Activated effector memory CD4-positive, alpha-beta T cell treated with Interleukin-2 at 50 U/mL for 16 hours (primary cell): ENCODE data around the gene ATF6B.
"Not testable (repeated sequence)": the region's sequence is repeated elsewhere in the genome, so short reads cannot be mapped to it uniquely, and the experiment has no call there.

ENCODE experiments used
- DNase-seq: peaks from one replicate; pipeline ENCODE4 v3.0.0-alpha.2; 2020

Gene ATF6B

GRCh38 chr6:32102255-32102654, 25.8 kb downstream of the ATF6B start:
- DNase-seq: no peak

DNA sequence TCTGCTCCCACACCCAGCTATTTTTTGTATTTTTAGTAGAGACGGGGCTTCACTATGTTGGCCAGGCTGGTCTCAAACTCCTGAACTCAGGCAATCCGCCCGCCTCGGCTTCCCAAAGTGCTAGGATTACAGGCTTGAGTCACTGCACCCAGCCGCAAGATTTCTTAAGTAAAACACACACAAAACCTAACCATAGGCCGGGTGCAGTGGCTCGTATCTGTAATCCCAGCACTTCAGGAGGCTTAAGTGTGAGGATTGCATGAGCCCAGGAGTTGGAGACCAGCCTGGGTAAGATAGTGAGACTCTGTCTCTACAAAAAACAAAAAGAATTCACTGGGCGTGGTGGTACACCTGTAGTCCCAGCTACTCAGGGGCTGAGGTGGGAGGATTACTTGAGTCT, 27.8 kb downstream of the ATF6B start:
- not testable (repeated sequence) for DNase-seq

DNA sequence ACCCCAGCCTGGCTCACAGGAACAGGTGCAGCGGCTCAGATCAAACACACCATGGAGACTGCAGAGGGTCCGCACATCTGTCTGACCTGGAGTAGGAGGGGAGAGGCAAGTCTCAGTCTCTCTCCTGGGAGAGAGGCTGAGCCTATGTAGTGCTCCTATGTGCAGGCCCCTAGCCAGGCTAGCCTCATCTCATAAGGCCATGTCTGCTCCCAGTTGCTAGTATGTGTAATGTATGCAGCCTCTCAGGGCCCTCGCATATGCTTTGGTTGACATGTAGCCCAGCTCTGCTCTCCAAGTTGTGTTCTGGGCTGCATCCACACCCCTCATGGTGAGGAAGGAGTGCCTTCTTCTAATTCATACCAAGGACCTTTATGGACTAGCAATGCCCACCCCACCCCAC, 30.7 kb downstream of the ATF6B start:
- DNase-seq: no peak

DNA sequence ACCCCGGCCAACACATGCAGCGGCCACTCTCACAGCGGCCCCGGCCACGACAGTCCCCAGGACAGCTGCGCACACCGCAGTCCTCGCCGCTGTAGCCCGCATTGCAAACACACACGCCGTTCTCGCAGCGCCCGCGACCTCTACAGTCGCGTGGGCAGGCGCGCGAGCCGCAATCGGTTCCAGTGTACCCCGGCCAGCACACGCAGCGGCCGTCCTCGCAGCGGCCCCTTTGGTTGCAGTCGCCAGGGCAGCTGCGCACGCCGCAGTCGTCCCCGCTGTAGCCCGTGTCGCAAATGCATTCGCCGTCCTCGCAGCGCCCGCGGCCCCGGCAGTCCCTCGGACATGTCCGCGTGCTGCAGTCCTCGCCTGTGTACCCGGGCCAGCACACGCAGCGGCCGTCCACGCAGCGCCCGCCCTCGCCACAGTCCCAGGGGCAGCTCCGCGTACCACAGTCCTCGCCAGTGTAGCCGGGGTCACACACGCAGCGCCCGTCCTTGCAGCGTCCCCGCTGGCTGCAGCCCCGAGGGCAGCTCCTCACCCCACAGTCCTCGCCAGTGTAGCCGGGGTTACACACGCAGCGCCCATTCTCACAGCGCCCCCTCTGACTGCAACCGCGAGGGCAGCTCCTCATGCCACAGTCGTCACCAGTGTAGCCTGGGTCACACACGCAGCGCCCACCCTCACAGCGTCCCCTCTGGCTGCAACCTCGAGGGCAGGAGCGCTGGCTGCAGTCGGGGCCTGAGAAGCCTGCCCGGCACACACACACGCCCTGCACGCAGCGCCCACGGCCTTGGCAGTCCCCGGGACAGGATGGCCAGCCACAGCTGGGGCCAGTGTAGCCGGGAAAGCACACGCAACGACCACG, 31.4 kb downstream of the ATF6B start:
- no peak for DNase-seq

DNA sequence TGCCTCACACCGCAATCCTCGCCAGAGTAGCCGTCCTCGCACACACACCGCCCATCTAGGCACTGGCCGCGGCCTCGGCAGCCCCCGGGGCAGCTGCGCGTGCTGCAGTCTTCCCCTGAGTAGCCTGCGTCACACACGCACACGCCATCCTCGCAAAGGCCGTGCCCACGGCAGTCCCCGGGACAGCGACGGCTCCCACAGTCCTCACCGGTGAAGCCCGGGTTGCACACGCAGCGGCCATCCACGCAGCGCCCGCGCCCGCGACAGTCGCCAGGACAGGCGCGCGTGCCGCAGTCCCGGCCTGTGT, 32.0 kb downstream of the ATF6B start:
- no peak for DNase-seq

GRCh38 chr6:32095338-32096086, 32.5 kb downstream of the ATF6B start:
- no peak for DNase-seq

DNA sequence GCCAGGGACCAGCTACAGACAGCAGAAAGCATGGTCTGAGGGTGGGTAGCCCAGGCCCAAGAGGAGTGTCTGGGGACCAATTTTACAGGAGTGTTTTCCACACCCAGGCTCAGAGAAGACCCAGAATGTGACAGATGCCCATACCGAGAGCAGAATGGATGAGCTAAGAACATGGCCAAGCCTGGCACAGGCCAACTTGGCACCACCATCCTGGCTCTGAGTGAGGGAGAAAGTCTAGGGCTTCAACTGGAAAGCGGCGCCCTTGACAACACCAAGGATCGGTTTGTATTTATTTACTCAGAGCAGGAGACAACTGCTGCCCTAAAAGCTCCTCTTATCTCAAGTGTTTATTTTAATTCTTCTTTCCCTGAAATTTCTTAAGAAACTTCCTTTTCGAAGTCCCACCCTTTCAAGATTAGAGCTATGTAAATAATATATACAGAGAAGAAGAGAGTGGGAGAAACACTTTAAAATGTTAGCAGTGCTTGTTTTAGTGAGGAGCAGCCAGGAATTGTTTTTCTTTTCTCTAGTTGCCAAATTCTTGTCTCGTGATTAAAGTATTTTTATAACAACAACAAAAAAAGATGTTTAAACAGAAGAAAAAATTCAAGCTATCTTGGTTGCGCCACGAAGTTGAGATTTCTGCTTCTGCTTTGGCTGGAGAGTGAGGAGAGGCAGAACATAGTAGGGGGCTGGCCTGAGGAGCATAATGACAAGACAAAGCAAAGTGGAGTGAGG, 35.1 kb downstream of the ATF6B start:
- DNase-seq: no peak

DNA sequence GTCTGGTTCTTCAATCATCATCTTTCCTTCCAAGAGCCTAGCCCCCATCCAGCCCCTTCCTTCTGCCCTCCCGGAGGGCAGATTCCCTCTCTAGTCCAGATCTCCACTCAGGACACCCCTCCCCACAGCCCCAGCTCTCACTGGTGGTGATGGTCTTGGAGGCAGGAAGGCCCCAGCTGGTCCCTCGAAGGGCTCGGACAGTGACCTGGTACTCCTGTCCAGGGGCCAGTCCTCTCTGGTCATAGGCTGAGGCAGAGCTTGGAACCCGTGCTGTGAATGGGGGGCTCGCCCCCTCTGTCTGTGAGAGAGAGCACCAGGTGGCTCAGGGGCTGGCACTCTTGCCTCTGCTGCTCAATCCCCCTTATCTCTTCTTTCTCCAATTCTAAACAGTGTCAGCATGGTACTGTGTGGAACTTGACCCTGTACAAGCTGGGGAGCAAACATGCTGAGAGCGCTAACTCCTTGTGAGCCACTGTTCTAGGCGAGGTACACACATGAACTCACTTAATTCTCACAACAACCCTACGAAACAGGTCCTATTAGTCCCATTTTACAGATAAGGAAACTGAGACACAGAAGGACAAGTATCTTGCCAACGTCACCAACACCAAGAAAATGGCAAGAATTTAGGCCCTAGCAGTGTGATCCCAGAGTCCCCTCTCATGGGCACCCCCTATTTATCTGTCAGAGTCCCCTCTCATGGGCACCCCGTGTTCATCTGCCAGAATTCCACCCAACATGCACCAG, 38.8 kb downstream of the ATF6B start:
- no peak for DNase-seq

DNA sequence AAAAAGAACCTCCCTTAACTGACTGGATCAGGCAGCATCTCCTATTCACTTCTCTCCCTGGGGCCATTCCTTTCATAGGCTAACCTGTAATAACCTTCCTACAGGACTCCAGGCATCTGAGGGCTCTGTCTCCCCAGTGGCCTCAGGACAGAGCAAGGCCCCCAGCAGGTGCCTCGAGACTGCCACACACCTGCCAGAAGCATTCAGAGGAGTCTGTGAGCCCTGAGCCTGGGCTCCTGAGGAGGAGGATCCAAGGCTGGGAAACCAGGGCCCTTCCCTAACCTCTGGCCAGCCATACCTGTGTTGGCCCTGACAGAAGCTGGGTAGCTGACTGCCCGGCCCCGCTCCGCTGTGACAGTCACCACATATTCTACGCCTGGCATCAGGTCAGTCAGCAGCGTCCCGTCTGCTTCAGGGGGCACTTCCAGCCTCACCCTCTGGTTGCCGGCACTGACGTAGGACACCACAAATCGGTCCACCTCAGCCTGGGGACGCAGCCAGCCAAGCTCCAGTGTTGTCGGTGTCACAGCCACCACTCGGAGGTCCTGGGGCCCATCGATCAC, 39.5 kb downstream of the ATF6B start:
- no peak for DNase-seq

DNA sequence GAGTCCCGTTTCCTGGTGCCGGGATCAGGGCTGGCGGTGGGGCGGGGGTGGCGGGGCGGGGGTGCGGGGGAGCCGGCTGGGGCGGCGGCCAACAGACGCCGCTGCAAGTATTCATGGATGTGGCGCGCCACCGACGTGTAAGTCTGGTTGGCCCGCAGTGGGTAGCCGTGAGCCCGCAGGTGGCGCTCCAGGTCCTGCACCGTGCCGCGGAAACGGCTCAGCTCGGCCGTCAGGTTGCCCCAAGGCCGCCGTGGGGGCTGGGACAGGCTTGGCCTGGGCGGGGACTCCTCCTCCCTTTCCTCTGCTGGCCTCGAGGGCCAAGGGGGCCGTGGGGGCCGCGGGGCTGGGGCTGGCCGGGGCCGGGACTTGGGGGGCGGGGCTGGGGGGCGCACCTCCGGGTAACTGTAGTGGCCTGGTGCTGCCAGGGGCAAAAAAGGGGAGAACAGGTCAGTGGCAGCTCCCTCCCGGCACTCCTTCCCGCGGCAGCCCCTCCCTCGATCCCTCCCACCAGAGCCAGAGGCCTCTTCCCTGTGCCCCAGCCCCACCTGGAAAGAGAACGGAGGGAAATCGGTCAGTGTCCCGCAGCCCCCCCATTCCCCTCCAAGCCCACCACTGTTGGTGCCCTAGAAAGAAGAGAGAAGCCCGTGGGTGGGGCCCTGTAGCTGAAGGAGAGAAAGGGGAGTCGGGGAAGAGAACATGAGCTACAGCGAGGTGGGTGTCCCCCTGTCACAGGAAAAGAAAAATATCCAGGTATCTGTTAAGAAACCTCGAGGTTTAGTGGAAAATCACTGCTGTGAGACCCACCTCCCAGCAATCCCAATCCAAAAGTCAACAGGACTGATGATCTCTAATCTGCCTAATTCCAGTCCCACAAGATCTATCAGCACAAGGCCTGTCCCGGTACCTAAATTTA, 40.2 kb downstream of the ATF6B start:
- peak; percentile 54 for DNase-seq

GRCh38 chr6:32086661-32087573, 41.1 kb downstream of the ATF6B start:
- no peak for DNase-seq

GRCh38 chr6:32085759-32086459, 42.1 kb downstream of the ATF6B start:
- no peak for DNase-seq

- DNase-seq: no peak
Observed at GRCh38 chr6:32084780-32085179, 43.3 kb downstream of the ATF6B start.

DNA sequence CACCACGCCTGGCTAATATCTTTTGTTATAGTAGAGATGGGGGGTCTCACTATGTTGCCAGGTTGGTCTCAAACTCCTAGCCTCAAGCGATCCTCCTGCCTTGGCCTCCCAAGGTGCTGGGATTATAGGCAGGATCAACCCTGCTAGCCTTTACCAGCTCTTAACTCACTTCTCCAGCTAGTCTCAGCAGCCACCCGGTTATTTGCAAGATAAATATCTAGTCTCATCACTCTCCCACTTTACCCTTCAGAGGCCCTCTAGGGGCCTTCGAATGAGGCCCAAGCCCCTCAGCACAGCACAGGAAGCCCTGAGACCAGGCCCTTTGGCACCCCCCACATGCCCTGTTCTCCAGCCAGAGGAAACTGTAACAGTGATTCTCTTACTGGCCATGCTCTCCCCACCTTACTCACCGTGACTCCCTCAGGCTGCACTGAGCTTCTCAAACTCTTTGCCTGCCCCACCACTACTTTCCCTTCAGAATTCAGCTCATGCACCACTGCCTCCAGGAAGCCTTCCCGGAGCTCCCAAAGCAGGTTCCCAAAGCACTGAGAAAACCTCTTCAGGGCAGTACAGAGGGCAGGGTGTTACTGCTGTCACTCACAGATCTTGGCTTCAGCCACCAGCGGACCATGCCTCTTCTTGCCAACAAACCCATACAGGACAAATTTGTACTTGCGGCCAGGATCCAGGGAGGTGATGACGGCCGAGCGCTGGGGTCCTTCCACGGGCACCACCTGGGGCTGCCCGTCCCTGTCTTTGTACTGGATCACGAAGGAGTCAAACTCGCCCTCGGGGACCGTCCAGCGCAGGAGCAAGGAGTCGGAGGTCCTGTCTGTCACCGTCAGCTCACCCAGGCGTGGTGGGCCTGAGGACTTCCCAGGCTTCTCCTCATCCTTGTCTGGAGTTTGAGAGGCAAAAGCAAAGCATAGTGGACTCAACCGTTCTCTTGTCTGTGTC, 44.0 kb downstream of the ATF6B start:
- DNase-seq: no peak

GRCh38 chr6:32082935-32083334, 45.1 kb downstream of the ATF6B start:
- no peak for DNase-seq

- no peak for DNase-seq
Observed at GRCh38 chr6:32082478-32082877, 45.6 kb downstream of the ATF6B start.

- no peak for DNase-seq
Observed at GRCh38 chr6:32081168-32081990, 46.7 kb downstream of the ATF6B start.
